K562 (cell line): Measurements from ENCODE around the gene MPPED1.

Experiments
- FIP1L1 ChIP-seq: fragments of 200-400 bp; formaldehyde crosslinking; IDR thresholded peaks from 2 replicates; pipeline ENCODE4 v1.6.1; 2018; ENCODE audit warnings: mild to moderate bottlenecking, low read depth, low read length; ENCODE audit not compliant: poor library complexity, severe bottlenecking
- KDM4B ChIP-seq, 2 experiments: fragments of 450-650 bp in 1 of 2; sonication (generic) in 1 of 2; IDR thresholded peaks; 2 replicates each; pipeline ENCODE4 v1.6.1; 2016 to 2017; ENCODE audit warnings: borderline replicate concordance in 2 of 2, antibody characterized with exemption in 1 of 2, low read depth in 1 of 2, mild to moderate bottlenecking in 1 of 2
- MAFG ChIP-seq: fragments of 450-650 bp; conservative IDR thresholded peaks from 2 replicates; pipeline ENCODE4 v1.6.1; 2016; ENCODE audit warnings: missing genetic modification characterization, missing compliant biosample characterization
- NFIC ChIP-seq: fragments of 450-650 bp; IDR thresholded peaks from 2 replicates; pipeline ENCODE4 v1.6.1; 2017; ENCODE audit warnings: mild to moderate bottlenecking, inconsistent platforms
- NRF1 ChIP-seq, 2 experiments: fragments of 450-650 bp; IDR thresholded peaks in 1 of 2; conservative IDR thresholded peaks in 1 of 2; 2 replicates each; pipeline ENCODE4 v1.6.1; 2014; ENCODE audit warnings: mild to moderate bottlenecking in 2 of 2
- ZNF143 ChIP-seq: sonication (generic); formaldehyde crosslinking; IDR thresholded peaks from 2 replicates; pipeline ENCODE4 v1.9.0; 2022; ENCODE audit warnings: mild to moderate bottlenecking, missing genetic modification reagents
- TF ChIP-seq, protein P1 (sequence below), 3 experiments: IDR thresholded peaks in 2 of 3; conservative IDR thresholded peaks in 1 of 3; 2 replicates each; pipeline ENCODE4 v1.5.1; 2011 to 2012; ENCODE audit warnings: low read length in 3 of 3, mild to moderate bottlenecking in 3 of 3, control low read depth in 2 of 3, improper control_type of control experiment in 1 of 3, inconsistent platforms in 1 of 3, low read depth in 1 of 3, mixed read lengths in 1 of 3, moderate library complexity in 1 of 3; ENCODE audit not compliant: insufficient read depth in 2 of 3
- TF ChIP-seq, protein P2 (sequence below): fragments of 450-650 bp; IDR thresholded peaks from 2 replicates; pipeline ENCODE4 v1.6.1; 2017; ENCODE audit warnings: mild to moderate bottlenecking, moderate library complexity

GRCh38 chr22:43487311-43488030, 75.7 kb downstream of the MPPED1 start:
- TF ChIP-seq, protein P1, sequence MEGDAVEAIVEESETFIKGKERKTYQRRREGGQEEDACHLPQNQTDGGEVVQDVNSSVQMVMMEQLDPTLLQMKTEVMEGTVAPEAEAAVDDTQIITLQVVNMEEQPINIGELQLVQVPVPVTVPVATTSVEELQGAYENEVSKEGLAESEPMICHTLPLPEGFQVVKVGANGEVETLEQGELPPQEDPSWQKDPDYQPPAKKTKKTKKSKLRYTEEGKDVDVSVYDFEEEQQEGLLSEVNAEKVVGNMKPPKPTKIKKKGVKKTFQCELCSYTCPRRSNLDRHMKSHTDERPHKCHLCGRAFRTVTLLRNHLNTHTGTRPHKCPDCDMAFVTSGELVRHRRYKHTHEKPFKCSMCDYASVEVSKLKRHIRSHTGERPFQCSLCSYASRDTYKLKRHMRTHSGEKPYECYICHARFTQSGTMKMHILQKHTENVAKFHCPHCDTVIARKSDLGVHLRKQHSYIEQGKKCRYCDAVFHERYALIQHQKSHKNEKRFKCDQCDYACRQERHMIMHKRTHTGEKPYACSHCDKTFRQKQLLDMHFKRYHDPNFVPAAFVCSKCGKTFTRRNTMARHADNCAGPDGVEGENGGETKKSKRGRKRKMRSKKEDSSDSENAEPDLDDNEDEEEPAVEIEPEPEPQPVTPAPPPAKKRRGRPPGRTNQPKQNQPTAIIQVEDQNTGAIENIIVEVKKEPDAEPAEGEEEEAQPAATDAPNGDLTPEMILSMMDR (IDR thresholded peaks at IDR 0.05 in 2 of 3, conservative IDR thresholded peaks at IDR 0.05 in 1 of 3; ENCODE audit: insufficient read depth in 2 of 3, low read depth in 1 of 3, low read length in 3 of 3): no peak
- TF ChIP-seq, protein P2, sequence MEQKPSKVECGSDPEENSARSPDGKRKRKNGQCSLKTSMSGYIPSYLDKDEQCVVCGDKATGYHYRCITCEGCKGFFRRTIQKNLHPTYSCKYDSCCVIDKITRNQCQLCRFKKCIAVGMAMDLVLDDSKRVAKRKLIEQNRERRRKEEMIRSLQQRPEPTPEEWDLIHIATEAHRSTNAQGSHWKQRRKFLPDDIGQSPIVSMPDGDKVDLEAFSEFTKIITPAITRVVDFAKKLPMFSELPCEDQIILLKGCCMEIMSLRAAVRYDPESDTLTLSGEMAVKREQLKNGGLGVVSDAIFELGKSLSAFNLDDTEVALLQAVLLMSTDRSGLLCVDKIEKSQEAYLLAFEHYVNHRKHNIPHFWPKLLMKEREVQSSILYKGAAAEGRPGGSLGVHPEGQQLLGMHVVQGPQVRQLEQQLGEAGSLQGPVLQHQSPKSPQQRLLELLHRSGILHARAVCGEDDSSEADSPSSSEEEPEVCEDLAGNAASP: no peak
- TF ChIP-seq ZNF143 (CRISPR knock-in tag) (no peak), NRF1 (conservative IDR thresholded peaks at IDR 0.05 in 1 of 2, IDR thresholded peaks at IDR 0.05 in 1 of 2) (no peak), FIP1L1 (no peak), KDM4B (IDR thresholded peaks at IDR 0.05; ENCODE audit: borderline replicate concordance in 2 of 2, low read depth in 1 of 2) (no peak), MAFG (tag) (no peak), NFIC (no peak)
